Measurements from ENCODE around the gene CLDN9.

The CLDN9 gene

GRCh38 chr16:3057181-3058138, 44.7 kb downstream of the CLDN9 start:
- DNase-seq = no peak

GRCh38 chr16:3058139-3059030, 45.7 kb downstream of the CLDN9 start:
- peak; percentile 39 for DNase-seq

GRCh38 chr16:3059041-3059722, 46.5 kb downstream of the CLDN9 start:
- DNase-seq = peak; percentile 80

GRCh38 chr16:3059723-3060242, 47.1 kb downstream of the CLDN9 start:
- no peak for DNase-seq

- no peak for DNase-seq
Measured at GRCh38 chr16:3060339-3061127, 47.8 kb downstream of the CLDN9 start.

- no peak for DNase-seq
Measured at GRCh38 chr16:3062553-3062952, 49.8 kb downstream of the CLDN9 start.

GRCh38 chr16:3063625-3064386, 51.1 kb downstream of the CLDN9 start:
- DNase-seq = no peak

Data from effector CD4-positive, alpha-beta T cell (primary cell).